Measurements from ENCODE around the gene GOLGA6D. TPM values are rescaled to one million over a fixed set of nuclear protein-coding genes. Genes with fewer than 3 reads are reported as not detected.
"Not testable (repeated sequence)": the region's sequence is repeated elsewhere in the genome, so short reads cannot be mapped to it uniquely, and the experiment has no call there.

The GOLGA6D gene
- total RNA-seq, 3 donors from 2014 or later (not counting 1 experiment from before 2014, with no cell fraction given): not detected

GRCh38 chr15:75313116-75313845, 30.6 kb downstream of the GOLGA6D start:
- no peaks in the 10 kb centered on the region for H3K36me3 Mint-ChIP-seq
- no peak for TF ChIP-seq CTCF (IDR thresholded peaks at IDR 0.05)
- Histone ChIP-seq H3K4me1 (ENCODE audit: control insufficient read depth, insufficient read depth, low read length) (peaks cover 11% of the 10 kb centered on the region), H3K36me3 (ENCODE audit: control insufficient read depth, insufficient read depth, low read length) (no peaks in the 10 kb centered on the region), H3K27ac (ENCODE audit: low read length) (no peak overlapping the region), H3K27me3 (ENCODE audit: control insufficient read depth, insufficient read depth, low read length) (no peaks in the 10 kb centered on the region), H3K4me3 (ENCODE audit: low read length) (no peak overlapping the region), H3K9me3 (ENCODE audit: control insufficient read depth, insufficient read depth, low read length) (peaks cover 3% of the 10 kb centered on the region)
- peaks cover 24 to 26% of the 10 kb centered on the region in 2 donors for H3K4me1 Mint-ChIP-seq
- ATAC-seq (peak in 1 of 3 donors; percentile 52), DNase-seq (no peak)
- intact Hi-C loops (cut with micrococcal nuclease): no loop called here
- H3K4me3 Mint-ChIP-seq: no peak overlapping the region
- peak overlapping the region in 1 of 2 donors; percentile 47 for H3K27ac Mint-ChIP-seq
- no peaks in the 10 kb centered on the region for H3K9me3 Mint-ChIP-seq
- WGBS (ENCODE audit: insufficient coverage): 75% methylated on average over 12 of the region's 13 CpGs
- H3K27me3 Mint-ChIP-seq (ENCODE audit: low read depth in 2 of 2): peaks cover 7 to 9% of the 10 kb centered on the region in 2 donors

GRCh38 chr15:75314552-75315290, 32.1 kb downstream of the GOLGA6D start:
- Histone ChIP-seq H3K27me3 (ENCODE audit: control insufficient read depth, insufficient read depth, low read length) (no peaks in the 10 kb centered on the region), H3K4me1 (ENCODE audit: control insufficient read depth, insufficient read depth, low read length) (peaks cover 11% of the 10 kb centered on the region), H3K27ac (ENCODE audit: low read length) (no peak overlapping the region), H3K4me3 (ENCODE audit: low read length) (no peak overlapping the region), H3K36me3 (ENCODE audit: control insufficient read depth, insufficient read depth, low read length) (no peaks in the 10 kb centered on the region), H3K9me3 (ENCODE audit: control insufficient read depth, insufficient read depth, low read length) (peaks cover 3% of the 10 kb centered on the region)
- H3K27ac Mint-ChIP-seq: peak overlapping the region in 1 of 2 donors; percentile 2
- no peaks in the 10 kb centered on the region for H3K36me3 Mint-ChIP-seq
- TF ChIP-seq CTCF (IDR thresholded peaks at IDR 0.05): no peak
- H3K27me3 Mint-ChIP-seq (ENCODE audit: low read depth in 2 of 2): peaks cover 1 to 4% of the 10 kb centered on the region in 2 donors
- H3K4me3 Mint-ChIP-seq: no peak overlapping the region
- ATAC-seq (no peak), DNase-seq (no peak)
- WGBS (ENCODE audit: insufficient coverage): 91% methylated on average over 5 of the region's 5 CpGs
- H3K4me1 Mint-ChIP-seq: peaks cover 23 to 24% of the 10 kb centered on the region in 2 donors
- intact Hi-C loops (cut with micrococcal nuclease): no loop called here
- no peaks in the 10 kb centered on the region for H3K9me3 Mint-ChIP-seq

GRCh38 chr15:75319231-75319897, 36.7 kb downstream of the GOLGA6D start:
- H3K27ac Mint-ChIP-seq; H3K36me3 Mint-ChIP-seq; H3K4me1 Mint-ChIP-seq; H3K27ac ChIP-seq (ENCODE audit: low read length); H3K27me3 Mint-ChIP-seq (ENCODE audit: low read depth in 2 of 2); H3K4me1 ChIP-seq (ENCODE audit: control insufficient read depth, insufficient read depth, low read length); ATAC-seq; H3K9me3 ChIP-seq (ENCODE audit: control insufficient read depth, insufficient read depth, low read length); H3K36me3 ChIP-seq (ENCODE audit: control insufficient read depth, insufficient read depth, low read length); H3K27me3 ChIP-seq (ENCODE audit: control insufficient read depth, insufficient read depth, low read length); DNase-seq; H3K4me3 Mint-ChIP-seq; intact Hi-C loops (cut with micrococcal nuclease); H3K4me3 ChIP-seq (ENCODE audit: low read length); H3K9me3 Mint-ChIP-seq: not testable (repeated sequence)
- WGBS (ENCODE audit: insufficient coverage): 90% methylated on average over 4 of the region's 5 CpGs

GRCh38 chr15:75321711-75322110, 39.1 kb downstream of the GOLGA6D start:
- no peak for TF ChIP-seq CTCF (IDR thresholded peaks at IDR 0.05)
- H3K36me3 Mint-ChIP-seq: no peaks in the 10 kb centered on the region
- H3K9me3 Mint-ChIP-seq: no peaks in the 10 kb centered on the region
- WGBS (ENCODE audit: insufficient coverage): 86% methylated on average over 6 of the region's 6 CpGs
- no peak overlapping the region for H3K27ac Mint-ChIP-seq
- Histone ChIP-seq H3K4me3 (ENCODE audit: low read length) (no peak overlapping the region), H3K4me1 (ENCODE audit: control insufficient read depth, insufficient read depth, low read length) (no peaks in the 10 kb centered on the region), H3K27me3 (ENCODE audit: control insufficient read depth, insufficient read depth, low read length) (no peaks in the 10 kb centered on the region), H3K27ac (ENCODE audit: low read length) (no peak overlapping the region), H3K9me3 (ENCODE audit: control insufficient read depth, insufficient read depth, low read length) (no peaks in the 10 kb centered on the region), H3K36me3 (ENCODE audit: control insufficient read depth, insufficient read depth, low read length) (no peaks in the 10 kb centered on the region)
- no peak for DNase-seq
- intact Hi-C loops (cut with micrococcal nuclease): no loop called here
- H3K4me3 Mint-ChIP-seq: no peak overlapping the region
- H3K27me3 Mint-ChIP-seq (ENCODE audit: low read depth in 2 of 2): peaks cover 0 to 4% of the 10 kb centered on the region in 2 donors
- no peak for ATAC-seq
- no peaks in the 10 kb centered on the region for H3K4me1 Mint-ChIP-seq

Measured in natural killer cell (primary cell).